Limb (tissue), 2 donors: ENCODE measurements around the gene PEX14.
"Not testable (repeated sequence)": the region's sequence is repeated elsewhere in the genome, so short reads cannot be mapped to it uniquely, and the experiment has no call there.

Experiments
- DNase-seq, 2 donors: peaks; one replicate each; pipeline ENCODE4 v3.0.0-alpha.2; 2016; ENCODE audit errors: extremely low spot score in 2 of 2

Gene PEX14

GRCh38 chr1:10494418-10494753, 19.6 kb downstream of the PEX14 start:
- DNase-seq = no peak

DNA sequence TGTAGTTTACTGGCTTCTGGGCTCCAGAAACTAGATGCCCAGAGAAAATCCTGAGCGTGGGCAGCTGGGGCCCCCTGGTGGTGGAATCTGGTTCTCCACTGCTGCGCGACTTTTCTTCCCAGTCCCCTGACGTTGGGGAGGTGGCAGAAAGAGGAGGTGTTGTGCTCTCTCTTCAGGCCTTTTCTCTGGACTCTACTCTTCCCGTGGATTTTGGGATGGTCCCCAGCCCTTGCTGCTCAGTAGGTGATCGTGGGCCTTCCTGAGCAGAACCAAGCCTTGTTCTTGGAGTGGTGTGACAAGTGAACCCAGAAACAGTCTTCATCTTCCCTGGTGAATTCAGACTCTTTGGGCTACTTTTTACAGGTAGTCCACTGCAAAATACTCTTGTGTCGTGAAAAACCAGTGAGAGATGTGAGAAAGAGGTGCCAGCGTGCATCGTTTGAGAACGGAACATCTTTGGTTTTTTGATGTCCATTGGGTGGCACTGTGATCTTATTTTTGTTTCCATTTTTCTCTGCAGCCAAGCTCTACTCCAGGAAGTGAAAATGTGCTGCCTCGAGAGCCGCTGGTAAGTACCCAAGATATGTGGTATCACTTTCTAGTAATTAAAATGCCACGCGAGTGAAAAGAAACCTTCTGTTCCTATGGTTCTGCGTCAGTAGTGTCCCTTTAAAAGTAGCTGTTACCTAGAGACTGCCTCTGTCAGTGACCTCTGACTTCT, 20.2 kb downstream of the PEX14 start:
- peak; percentile 71 to 88 for DNase-seq

GRCh38 chr1:10495475-10495817, 20.7 kb downstream of the PEX14 start:
- no peak for DNase-seq

GRCh38 chr1:10495952-10496351, 21.2 kb downstream of the PEX14 start:
- DNase-seq = no peak

- no peak for DNase-seq
Observed at GRCh38 chr1:10497109-10497508, 22.4 kb downstream of the PEX14 start.

- DNase-seq = no peak
Observed at GRCh38 chr1:10498231-10498630, 23.5 kb downstream of the PEX14 start.

DNA sequence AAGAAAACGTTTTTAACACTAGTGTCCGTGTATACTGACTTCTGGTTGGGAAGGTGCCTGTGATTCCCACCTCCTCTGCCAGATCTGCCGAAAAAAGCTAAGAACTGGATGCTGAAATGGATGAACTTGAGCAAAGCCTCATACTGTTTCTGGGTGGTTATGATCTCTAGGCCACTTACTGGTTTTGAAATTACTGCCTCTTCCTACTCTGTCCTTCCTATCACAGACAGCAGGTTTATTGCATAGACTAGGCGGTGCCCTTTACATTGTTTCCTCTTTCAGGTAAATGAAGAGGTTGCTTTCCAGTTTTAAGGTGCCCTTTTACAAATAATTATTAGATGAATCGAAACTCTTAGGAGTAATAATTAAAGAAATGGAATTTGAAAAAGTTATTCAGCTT, 27.5 kb downstream of the PEX14 start:
- DNase-seq = no peak

DNA sequence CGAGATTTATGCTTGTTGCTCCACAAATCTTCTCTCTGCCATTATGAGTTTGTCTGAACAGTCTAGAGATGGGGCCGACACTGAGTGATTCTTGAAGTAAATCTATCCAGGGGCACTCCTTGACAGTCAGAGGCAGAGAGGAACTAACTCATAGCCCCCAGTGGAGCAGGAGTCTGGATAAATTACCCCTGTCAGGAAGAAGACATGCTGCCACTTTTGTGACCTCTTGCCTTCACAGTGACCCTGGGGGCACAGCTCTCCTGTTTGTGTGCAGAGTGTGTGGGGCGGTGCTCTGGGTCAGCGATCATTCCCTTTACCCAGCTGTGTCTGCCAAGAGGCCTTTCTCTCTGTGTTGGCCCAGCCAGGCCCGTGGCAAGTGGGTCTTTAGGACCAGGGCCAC, 29.5 kb downstream of the PEX14 start:
- DNase-seq = no peak

DNA sequence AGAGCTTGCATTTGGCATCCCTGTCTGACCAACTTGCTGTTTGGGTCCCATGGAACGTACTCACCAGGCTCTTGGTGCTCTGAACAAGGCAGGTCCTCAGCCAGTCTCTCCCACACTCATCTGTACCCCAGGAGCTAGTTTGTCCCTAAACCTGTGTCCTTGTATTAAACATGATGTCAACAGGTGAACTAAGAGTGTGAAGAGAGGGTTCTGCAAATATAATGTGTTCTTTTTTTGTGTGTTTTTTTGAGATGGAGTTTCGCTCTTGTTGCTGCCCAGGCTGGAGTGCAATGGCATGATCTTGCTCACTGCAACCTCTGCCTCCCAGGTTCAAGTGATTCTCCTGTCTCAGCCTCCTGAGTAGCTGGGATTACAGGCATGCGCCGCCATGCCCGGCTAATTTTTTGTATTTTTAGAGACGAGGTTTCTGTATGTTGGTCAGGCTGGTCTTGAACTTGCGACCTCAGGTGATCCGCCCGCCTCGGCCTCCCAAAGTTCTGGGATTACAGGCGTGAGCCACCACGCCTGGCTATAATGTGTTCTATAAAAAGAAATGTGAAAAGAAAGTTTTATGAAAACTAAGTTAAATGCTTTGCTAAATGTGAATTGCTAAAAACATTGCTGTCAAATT, 31.4 kb downstream of the PEX14 start:
- DNase-seq = not testable (repeated sequence)

DNA sequence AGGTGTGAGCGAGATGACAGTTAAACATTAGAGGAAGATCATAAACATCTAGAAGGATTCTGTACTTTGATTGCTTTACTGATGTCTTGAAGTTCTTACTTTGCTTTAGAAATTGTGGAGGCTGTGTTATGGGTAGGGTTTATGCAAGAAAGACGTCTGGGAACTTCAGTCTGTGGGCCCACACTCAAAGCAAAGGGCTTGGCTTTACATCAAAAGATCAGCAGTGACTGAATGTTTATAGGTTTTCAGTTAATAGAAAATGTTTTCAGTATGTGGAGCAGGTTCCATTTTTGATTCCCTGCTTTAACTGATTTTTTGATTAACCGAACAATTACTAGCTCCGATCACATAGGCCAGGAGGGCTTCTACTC, 31.9 kb downstream of the PEX14 start:
- no peak for DNase-seq

GRCh38 chr1:10507111-10507879, 32.5 kb downstream of the PEX14 start:
- DNase-seq = peak; percentile 55 to 62

DNA sequence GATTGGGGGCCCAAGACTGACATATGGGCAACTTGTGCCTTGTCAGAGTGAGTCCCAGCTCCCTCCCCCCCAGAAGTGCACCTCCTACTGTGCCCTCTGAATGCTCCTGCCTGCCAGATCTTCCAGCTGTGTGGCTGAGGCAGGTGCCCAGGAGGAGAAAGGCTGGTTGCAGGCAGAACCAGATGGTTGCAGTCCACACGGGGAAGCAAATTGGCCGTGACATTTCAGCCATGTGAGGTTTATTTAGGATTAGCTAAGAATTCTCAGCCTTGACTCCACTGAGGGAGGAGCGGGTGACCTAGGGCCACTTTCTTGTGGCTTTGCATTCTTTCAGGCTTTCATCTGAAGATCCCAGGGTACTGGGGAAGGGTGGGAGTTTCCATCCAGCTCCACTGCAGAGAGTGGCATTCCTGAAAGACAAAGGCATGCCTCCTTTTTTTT, 33.8 kb downstream of the PEX14 start:
- DNase-seq = no peak

GRCh38 chr1:10509809-10510509, 35.2 kb downstream of the PEX14 start:
- no peak for DNase-seq

DNA sequence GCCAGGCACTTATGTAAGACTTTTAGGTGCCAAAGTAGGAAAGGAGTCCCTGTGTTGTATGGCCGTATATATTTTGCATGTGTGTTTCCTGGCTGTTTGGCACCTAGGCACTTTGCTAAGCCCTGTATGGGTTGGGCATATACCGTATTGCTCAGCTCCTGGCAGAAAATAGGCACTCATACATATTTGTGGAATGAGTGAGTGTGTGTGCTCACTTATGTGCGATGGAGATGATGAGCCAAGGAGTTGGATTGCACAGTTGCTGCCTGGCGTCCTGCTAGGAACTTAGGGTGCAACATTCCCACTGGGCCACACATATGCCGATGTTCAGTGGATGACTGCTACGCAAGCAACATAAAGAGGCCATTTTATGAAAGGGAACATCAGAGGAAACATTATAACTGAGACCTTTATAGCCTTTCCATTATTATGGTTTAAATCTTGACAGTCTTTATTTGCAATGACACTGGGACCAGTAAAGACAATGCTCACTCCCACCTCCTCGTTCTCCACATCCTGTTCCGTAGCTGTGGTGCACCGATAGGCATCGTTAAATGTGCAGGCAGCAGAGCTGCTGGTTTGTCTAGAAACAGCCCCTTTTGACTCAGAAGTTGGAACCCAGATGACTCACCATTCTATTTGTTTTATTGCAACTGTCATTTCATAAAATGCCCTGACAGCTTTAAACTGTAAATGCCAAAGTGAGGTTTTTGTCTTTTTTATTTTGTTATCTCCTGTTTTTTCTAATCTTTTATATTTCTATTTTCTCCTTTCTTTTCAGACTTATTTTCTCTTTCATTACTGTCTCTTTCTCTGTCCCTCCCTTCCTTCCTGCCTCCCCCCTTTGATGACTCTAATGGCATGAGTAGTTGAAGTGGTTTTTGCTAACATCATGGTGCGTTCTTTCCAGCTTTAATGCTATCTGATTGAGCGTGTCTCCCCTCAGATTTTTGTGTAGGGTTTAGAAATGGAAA, 36.1 kb downstream of the PEX14 start:
- DNase-seq = no peak

DNA sequence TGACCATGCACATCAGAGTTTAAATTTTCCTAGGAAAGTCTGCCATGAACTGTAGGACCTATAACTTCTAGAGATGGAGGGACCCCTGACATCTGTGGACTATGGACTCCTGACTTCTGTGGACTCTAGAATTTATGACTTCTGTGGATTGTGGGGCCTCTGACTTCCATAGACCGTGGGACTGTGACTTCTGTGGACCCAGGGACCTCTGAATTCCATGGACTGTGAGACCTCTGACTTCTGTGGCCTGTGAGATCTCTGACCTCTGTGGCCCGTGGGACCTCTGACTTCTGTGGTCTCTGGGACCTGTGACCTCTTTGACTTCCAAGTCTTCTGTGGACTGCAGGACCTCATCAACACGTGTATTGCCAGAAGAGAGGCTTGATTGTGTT, 36.7 kb downstream of the PEX14 start:
- no peak for DNase-seq

- DNase-seq = no peak
Observed at GRCh38 chr1:10513199-10513598, 38.4 kb downstream of the PEX14 start.

- no peak for DNase-seq
Observed at GRCh38 chr1:10514490-10515235, 39.9 kb downstream of the PEX14 start.

GRCh38 chr1:10515301-10515975, 40.7 kb downstream of the PEX14 start:
- DNase-seq = no peak

- no peak for DNase-seq
Observed at GRCh38 chr1:10515976-10516750, 41.4 kb downstream of the PEX14 start.
